ENCODE data around the gene ZNF678.

The ZNF678 gene

GRCh38 chr1:227723474-227723873, 160.1 kb downstream of the ZNF678 start:
- Histone ChIP-seq H3K36me3 (ENCODE audit: insufficient read depth, low read length) (no peaks in the 10 kb centered on the region), H2AFZ (ENCODE audit: low read depth, low read length) (no peak overlapping the region), H3K27me3 (ENCODE audit: insufficient read depth, low read length, poor library complexity) (no peaks in the 10 kb centered on the region), H3K79me2 (ENCODE audit: insufficient read depth, low read length) (no peaks in the 10 kb centered on the region), H3K9me3 (ENCODE audit: insufficient read depth, low read length, severe bottlenecking) (peaks cover 30% of the 10 kb centered on the region), H3K27ac (ENCODE audit: low read length) (no peak overlapping the region), H3K4me3 (ENCODE audit: low read depth in 1 of 2, low read length in 2 of 2) (no peak overlapping the region), H4K20me1 (ENCODE audit: insufficient read depth, low read length) (no peaks in the 10 kb centered on the region), H3K4me2 (ENCODE audit: insufficient read depth, low read length) (no peak overlapping the region), H3K9ac (ENCODE audit: low read depth, low read length) (no peak overlapping the region), H3K4me1 (ENCODE audit: insufficient read depth, low read length) (peaks cover 9% of the 10 kb centered on the region)
- TF ChIP-seq CTCF (IDR thresholded peaks at IDR 0.05; ENCODE audit: borderline replicate concordance, extremely low read depth, low read length, poor library complexity, severe bottlenecking) (no peak), EZH2 (IDR thresholded peaks at IDR 0.05; ENCODE audit: borderline replicate concordance, low read depth, low read length, severe bottlenecking) (no peak)
- DNase-seq, result no peak
- ATAC-seq (ENCODE audit: insufficient read depth, low read depth), result no peak

GRCh38 chr1:227725046-227725445, 161.7 kb downstream of the ZNF678 start:
- H3K4me1 ChIP-seq (ENCODE audit: insufficient read depth, low read length), result peaks cover 25% of the 10 kb centered on the region
- no peak overlapping the region for H3K27ac ChIP-seq (ENCODE audit: low read length)
- H3K4me2 ChIP-seq (ENCODE audit: insufficient read depth, low read length), result no peak overlapping the region
- H4K20me1 ChIP-seq (ENCODE audit: insufficient read depth, low read length), result peaks cover 5% of the 10 kb centered on the region
- no peaks in the 10 kb centered on the region for H3K27me3 ChIP-seq (ENCODE audit: insufficient read depth, low read length, poor library complexity)
- H3K4me3 ChIP-seq (ENCODE audit: low read depth in 1 of 2, low read length in 2 of 2), result no peak overlapping the region
- peaks cover 20% of the 10 kb centered on the region for H3K9me3 ChIP-seq (ENCODE audit: insufficient read depth, low read length, severe bottlenecking)
- no peak for DNase-seq
- no peak for ATAC-seq (ENCODE audit: insufficient read depth, low read depth)
- H3K9ac ChIP-seq (ENCODE audit: low read depth, low read length), result no peak overlapping the region
- H3K36me3 ChIP-seq (ENCODE audit: insufficient read depth, low read length), result no peaks in the 10 kb centered on the region
- TF ChIP-seq EZH2 (IDR thresholded peaks at IDR 0.05; ENCODE audit: borderline replicate concordance, low read depth, low read length, severe bottlenecking) (no peak), CTCF (IDR thresholded peaks at IDR 0.05; ENCODE audit: borderline replicate concordance, extremely low read depth, low read length, poor library complexity, severe bottlenecking) (no peak)
- H3K79me2 ChIP-seq (ENCODE audit: insufficient read depth, low read length), result no peaks in the 10 kb centered on the region
- H2AFZ ChIP-seq (ENCODE audit: low read depth, low read length), result no peak overlapping the region

- TF ChIP-seq EZH2 (IDR thresholded peaks at IDR 0.05; ENCODE audit: borderline replicate concordance, low read depth, low read length, severe bottlenecking) (no peak), CTCF (IDR thresholded peaks at IDR 0.05; ENCODE audit: borderline replicate concordance, extremely low read depth, low read length, poor library complexity, severe bottlenecking) (no peak)
- H3K4me2 ChIP-seq (ENCODE audit: insufficient read depth, low read length), result no peak overlapping the region
- no peak overlapping the region for H3K27ac ChIP-seq (ENCODE audit: low read length)
- ATAC-seq (ENCODE audit: insufficient read depth, low read depth) (no peak), DNase-seq (no peak)
- no peak overlapping the region for H3K9ac ChIP-seq (ENCODE audit: low read depth, low read length)
- H3K79me2 ChIP-seq (ENCODE audit: insufficient read depth, low read length), result no peaks in the 10 kb centered on the region
- H3K27me3 ChIP-seq (ENCODE audit: insufficient read depth, low read length, poor library complexity), result no peaks in the 10 kb centered on the region
- H3K36me3 ChIP-seq (ENCODE audit: insufficient read depth, low read length), result peaks cover 8% of the 10 kb centered on the region
- no peak overlapping the region for H3K4me3 ChIP-seq (ENCODE audit: low read depth in 1 of 2, low read length in 2 of 2)
- H4K20me1 ChIP-seq (ENCODE audit: insufficient read depth, low read length), result peaks cover 17% of the 10 kb centered on the region
- no peak overlapping the region for H2AFZ ChIP-seq (ENCODE audit: low read depth, low read length)
- H3K4me1 ChIP-seq (ENCODE audit: insufficient read depth, low read length), result peaks cover 27% of the 10 kb centered on the region
- H3K9me3 ChIP-seq (ENCODE audit: insufficient read depth, low read length, severe bottlenecking), result peaks cover 8% of the 10 kb centered on the region
These were observed 163.0 kb downstream of the ZNF678 start for GRCh38 chr1:227726318-227726717.

Data from DND-41 (cell line).